Esophagus muscularis mucosa (tissue), 4 donors: Measurements from ENCODE around the gene IL11. TPM values are rescaled to one million over a fixed set of nuclear protein-coding genes. Genes with fewer than 3 reads are reported as not detected.
"Not testable (repeated sequence)": the region's sequence is repeated elsewhere in the genome, so short reads cannot be mapped to it uniquely, and the experiment has no call there.

Source experiments
- DNase-seq: peaks from one replicate; pipeline ENCODE4 v3.0.0-alpha.2; 2017; ENCODE audit errors: extremely low spot score
- H3K27ac ChIP-seq, 4 donors: fragments of 200-600 bp; sonication (generic); replicated peaks in 1 of 4; 1 replicate in 3 of 4; 2 replicates in 1 of 4; pipeline ENCODE4 v1.5.1; 2016 to 2019; ENCODE audit warnings: mild to moderate bottlenecking in 1 of 4
- H3K27me3 ChIP-seq, 4 donors: fragments of 200-600 bp; sonication (generic); one replicate each; pipeline versions ENCODE4 v1.5.1 to v1.6.0; 2016 to 2019
- H3K36me3 ChIP-seq, 4 donors: fragments of 200-600 bp; sonication (generic); one replicate each; pipeline ENCODE4 v1.5.1; 2016 to 2019
- H3K4me1 ChIP-seq, 4 donors: fragments of 200-600 bp; sonication (generic); one replicate each; pipeline ENCODE4 v1.5.1; 2016 to 2019
- H3K4me3 ChIP-seq, 4 donors: fragments of 200-600 bp; sonication (generic); 1 replicate in 2 of 4; 2 replicates in 2 of 4; pipeline ENCODE4 v1.5.1; 2016 to 2019; ENCODE audit warnings: mild to moderate bottlenecking in 4 of 4, moderate library complexity in 1 of 4
- H3K9me3 ChIP-seq, 4 donors: fragments of 200-600 bp; sonication (generic); 1 replicate in 3 of 4; 2 replicates in 1 of 4; pipeline ENCODE4 v1.5.1; 2016 to 2019
- EP300 ChIP-seq: sonication (generic); formaldehyde crosslinking; IDR thresholded peaks from one replicate; pipeline ENCODE4 v1.6.1; 2017; ENCODE audit warnings: antibody characterized with exemption
- POLR2A ChIP-seq: fragments of 450-650 bp; IDR thresholded peaks from one replicate; pipeline ENCODE4 v1.6.1; 2017; ENCODE audit warnings: antibody characterized with exemption, moderate library complexity, mild to moderate bottlenecking, low read depth
- POLR2AphosphoS5 ChIP-seq, 2 donors: sonication (generic); formaldehyde crosslinking; IDR thresholded peaks; one replicate each; pipeline ENCODE4 v1.6.1; 2017; ENCODE audit warnings: antibody characterized with exemption in 2 of 2
- WGBS: methylation state at CpG from one replicate; pipeline ENCODE4 v1.1.5; 2018; 5-methylcytosine and 5-hydroxymethylcytosine counted together
- intact Hi-C: fragments of 100-400 bp; cut with DNase I; formaldehyde crosslinking; loops from one replicate; pipeline ENCODE4 v1.15.1; 2023
- total RNA-seq, 4 donors: library from RNA; depleted of rRNA; stranded (reverse); fragments of >200 nt; gene quantifications; one replicate each; pipeline versions ENCODE4 v1.1.0 to v1.2.1, GENCODE V29; 2016
- TF ChIP-seq, protein P1 (sequence below), 3 experiments: fragments of 200-600 bp in 2 of 3; fragments of 450-650 bp in 1 of 3; sonication (generic) in 2 of 3; IDR thresholded peaks; one replicate each; pipeline ENCODE4 v1.5.1; 2017 to 2019; ENCODE audit warnings: antibody characterized with exemption in 3 of 3, mild to moderate bottlenecking in 2 of 3, moderate library complexity in 1 of 3

The IL11 gene
- total RNA-seq, 4 donors from 2014 or later, result 0.33 to 0.34 TPM; not detected in 2

DNA sequence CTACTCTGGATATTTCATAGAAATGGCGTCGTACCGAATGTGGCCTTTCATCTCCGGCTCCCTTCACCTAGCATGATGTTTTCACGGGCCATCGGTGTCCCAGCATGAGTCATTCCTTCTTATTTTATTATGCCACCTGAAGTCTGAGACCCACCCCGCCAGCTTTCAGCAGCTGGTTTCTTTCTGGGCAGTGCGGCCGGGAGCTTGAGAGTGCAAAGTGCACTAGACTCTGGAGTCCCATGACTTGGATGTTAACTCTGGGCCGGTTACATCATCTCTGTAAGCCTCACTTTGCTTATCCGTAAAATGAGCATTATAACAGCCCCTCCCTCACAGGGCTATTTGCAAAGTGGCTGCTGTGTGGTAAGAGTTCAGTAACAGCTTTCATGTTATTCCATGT lies 36.4 kb downstream of the IL11 start:
- no peaks in the 10 kb centered on the region for H3K9me3 ChIP-seq
- no peaks in the 10 kb centered on the region for H3K36me3 ChIP-seq
- H3K27me3 ChIP-seq, result peaks cover 0 to 43% (median 0%) of the 10 kb centered on the region in 4 donors
- H3K4me3 ChIP-seq, result no peak overlapping the region
- no peak overlapping the region for H3K27ac ChIP-seq
- DNase-seq, result no peak
- intact Hi-C loops, result no loop called here
- TF ChIP-seq EP300, result no peak
- no peak for TF ChIP-seq POLR2AphosphoS5 (IDR thresholded peaks at IDR 0.05)
- TF ChIP-seq POLR2A, result no peak
- TF ChIP-seq, protein P1, sequence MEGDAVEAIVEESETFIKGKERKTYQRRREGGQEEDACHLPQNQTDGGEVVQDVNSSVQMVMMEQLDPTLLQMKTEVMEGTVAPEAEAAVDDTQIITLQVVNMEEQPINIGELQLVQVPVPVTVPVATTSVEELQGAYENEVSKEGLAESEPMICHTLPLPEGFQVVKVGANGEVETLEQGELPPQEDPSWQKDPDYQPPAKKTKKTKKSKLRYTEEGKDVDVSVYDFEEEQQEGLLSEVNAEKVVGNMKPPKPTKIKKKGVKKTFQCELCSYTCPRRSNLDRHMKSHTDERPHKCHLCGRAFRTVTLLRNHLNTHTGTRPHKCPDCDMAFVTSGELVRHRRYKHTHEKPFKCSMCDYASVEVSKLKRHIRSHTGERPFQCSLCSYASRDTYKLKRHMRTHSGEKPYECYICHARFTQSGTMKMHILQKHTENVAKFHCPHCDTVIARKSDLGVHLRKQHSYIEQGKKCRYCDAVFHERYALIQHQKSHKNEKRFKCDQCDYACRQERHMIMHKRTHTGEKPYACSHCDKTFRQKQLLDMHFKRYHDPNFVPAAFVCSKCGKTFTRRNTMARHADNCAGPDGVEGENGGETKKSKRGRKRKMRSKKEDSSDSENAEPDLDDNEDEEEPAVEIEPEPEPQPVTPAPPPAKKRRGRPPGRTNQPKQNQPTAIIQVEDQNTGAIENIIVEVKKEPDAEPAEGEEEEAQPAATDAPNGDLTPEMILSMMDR (IDR thresholded peaks at IDR 0.05), result no peak
- peaks cover 3 to 8% (median 7%) of the 10 kb centered on the region in 4 donors for H3K4me1 ChIP-seq
- 75% methylated on average over 11 of the region's 11 CpGs for WGBS

DNA sequence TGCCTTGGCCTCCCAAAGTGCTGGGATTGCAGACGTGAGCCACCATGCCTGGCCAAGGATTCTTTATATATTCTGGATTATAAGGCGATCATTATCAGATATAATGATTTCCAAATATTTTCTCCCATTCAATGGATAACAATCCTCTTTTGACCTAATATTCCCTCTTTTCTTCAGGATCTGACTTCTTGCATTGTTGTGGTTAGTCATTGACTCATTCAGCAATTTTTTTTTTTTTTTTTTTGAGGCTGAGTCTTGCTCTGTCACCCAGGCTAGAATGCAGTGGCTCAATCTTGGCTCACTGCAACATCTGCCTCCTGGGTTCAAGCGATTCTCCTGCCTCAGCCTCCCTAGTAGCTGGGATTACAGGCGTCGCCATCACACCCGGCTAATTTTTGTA lies 40.5 kb downstream of the IL11 start:
- H3K27ac ChIP-seq, H3K9me3 ChIP-seq, intact Hi-C loops, H3K4me3 ChIP-seq, DNase-seq, H3K36me3 ChIP-seq, H3K4me1 ChIP-seq: not testable (repeated sequence)
- WGBS, result 82% methylated on average over 6 of the region's 6 CpGs
- peaks cover 0 to 37% (median 0%) of the 10 kb centered on the region in 4 donors for H3K27me3 ChIP-seq

DNA sequence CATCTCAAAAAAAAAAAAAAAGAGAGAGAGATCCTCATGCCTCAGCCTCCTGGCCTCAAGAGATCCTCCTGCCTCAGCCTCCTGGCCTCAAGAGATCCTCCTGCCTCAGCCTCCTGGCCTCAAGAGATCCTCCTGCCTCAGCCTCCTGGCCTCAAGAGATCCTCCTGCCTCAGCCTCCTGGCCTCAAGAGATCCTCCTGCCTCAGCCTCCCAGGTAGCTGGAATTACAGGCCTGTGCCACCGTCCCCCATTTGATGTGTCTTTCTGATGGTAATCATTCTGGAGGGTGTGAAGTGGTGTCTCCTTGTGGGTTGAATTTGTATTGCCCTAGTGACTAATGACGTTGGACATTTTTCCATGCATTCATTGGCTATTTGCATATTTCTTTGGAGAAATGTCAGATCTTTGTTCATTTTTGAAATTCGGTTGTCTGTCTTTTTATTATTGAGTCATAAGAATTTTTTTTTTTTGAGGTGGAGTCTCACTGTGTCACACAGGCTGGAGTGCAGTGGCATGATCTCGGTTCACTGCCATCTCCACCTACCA lies 41.4 kb downstream of the IL11 start:
- H3K4me1 ChIP-seq, intact Hi-C loops, DNase-seq, H3K4me3 ChIP-seq, H3K9me3 ChIP-seq, H3K27ac ChIP-seq, H3K36me3 ChIP-seq: not testable (repeated sequence)
- 86% methylated on average over 4 of the region's 4 CpGs for WGBS
- H3K27me3 ChIP-seq, result peaks cover 0 to 27% (median 0%) of the 10 kb centered on the region in 4 donors

DNA sequence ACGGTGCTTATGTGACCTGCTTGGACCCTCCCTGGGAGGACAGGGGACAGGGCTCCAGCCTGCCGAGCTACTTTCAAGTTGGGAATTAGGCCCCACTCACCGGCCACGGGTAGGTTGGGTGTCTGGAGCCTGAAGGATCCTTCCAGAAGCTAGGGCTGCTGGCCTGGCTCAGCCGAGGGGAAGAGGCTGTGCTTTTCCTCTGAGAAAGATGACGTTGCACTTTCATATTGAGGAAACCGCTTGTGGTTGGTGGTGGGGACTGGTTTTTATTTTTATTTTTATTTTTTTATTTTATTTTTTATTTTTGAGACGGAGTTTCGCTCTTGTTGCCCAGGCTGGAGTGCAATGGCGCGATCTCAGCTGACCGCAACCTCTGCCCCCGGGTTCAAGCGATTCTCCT lies 45.1 kb downstream of the IL11 start, which contains the start of gene TMEM150B:
Gene TMEM150B (minus strand): TSS at position 170 of the 400 bp plus-strand sequence. CDS start 4,305 bp downstream, outside the sequence.
- WGBS, result 80% methylated on average over 13 of the region's 14 CpGs
- TF ChIP-seq POLR2AphosphoS5 (IDR thresholded peaks at IDR 0.05), result no peak
- TF ChIP-seq, protein P1 (IDR thresholded peaks at IDR 0.05), result no peak
- TF ChIP-seq EP300, result no peak
- no peak for TF ChIP-seq POLR2A
- no peaks in the 10 kb centered on the region for H3K9me3 ChIP-seq
- H3K4me1 ChIP-seq, result no peaks in the 10 kb centered on the region
- DNase-seq, result no peak
- intact Hi-C loops, result no loop called here
- H3K27me3 ChIP-seq, result peaks cover 0 to 24% (median 1%) of the 10 kb centered on the region in 4 donors
- H3K36me3 ChIP-seq, result no peaks in the 10 kb centered on the region
- no peak within 1 kb of the TSS for H3K4me3 ChIP-seq
- peak within 1 kb of the TSS in 2 of 4 donors; percentile 11 to 43 for H3K27ac ChIP-seq

DNA sequence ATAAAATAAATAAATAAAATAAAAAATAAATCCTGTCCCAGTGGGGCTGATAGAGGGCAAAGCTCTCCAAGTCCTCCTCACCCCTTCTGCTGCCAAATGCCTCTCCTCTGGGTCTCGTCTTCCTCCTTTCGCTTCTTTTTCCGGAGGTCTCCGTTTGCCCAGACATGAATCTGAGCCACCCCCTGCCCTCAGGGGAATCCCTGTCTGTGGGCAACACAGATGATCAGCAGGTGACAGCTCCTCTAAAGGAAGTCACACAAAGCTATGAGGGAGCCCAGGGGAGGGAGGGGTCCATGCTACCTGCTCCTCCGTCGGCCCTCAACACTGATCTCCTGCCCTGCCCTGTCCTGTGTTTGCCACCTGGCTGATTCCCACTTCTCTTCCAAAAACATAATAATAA lies 45.6 kb downstream of the IL11 start:
- Histone ChIP-seq H3K36me3 (no peaks in the 10 kb centered on the region), H3K27ac (peak overlapping the region in 1 of 4 donors; percentile 43), H3K4me3 (no peak overlapping the region), H3K4me1 (peaks cover 0 to 5% (median 0%) of the 10 kb centered on the region in 4 donors), H3K27me3 (peaks cover 0 to 27% (median 2%) of the 10 kb centered on the region in 4 donors), H3K9me3 (no peaks in the 10 kb centered on the region)
- WGBS, result 88% methylated on average over 6 of the region's 6 CpGs
- intact Hi-C loops, result no loop called here
- TF ChIP-seq POLR2AphosphoS5 (IDR thresholded peaks at IDR 0.05) (no peak), POLR2A (no peak), EP300 (no peak)
- TF ChIP-seq, protein P1 (IDR thresholded peaks at IDR 0.05), result no peak
- no peak for DNase-seq
